NCI-H2227 treated with DMSO at 0.1 percent for 48 hours (cell line): ENCODE results near the gene ATAD3C.

Source experiments
- DNase-seq: peaks from one replicate; lab custom pipeline; 2025; lab: John Stamatoyannopoulos, UW

ATAD3C gene

GRCh38 chr1:1430992-1431844 lies 18.3 kb upstream of the ATAD3C start:
- no peak for DNase-seq

GRCh38 chr1:1431845-1432273 lies 17.6 kb upstream of the ATAD3C start:
- no peak for DNase-seq

- no peak for DNase-seq
Observed at GRCh38 chr1:1432274-1432950, 17.1 kb upstream of the ATAD3C start.

GRCh38 chr1:1432951-1433803 lies 16.3 kb upstream of the ATAD3C start:
- DNase-seq, result no peak

- no peak for DNase-seq
Observed at GRCh38 chr1:1433804-1434130, 15.7 kb upstream of the ATAD3C start.

GRCh38 chr1:1434131-1434823 lies 15.2 kb upstream of the ATAD3C start:
- no peak for DNase-seq

- DNase-seq, result no peak
Observed at GRCh38 chr1:1434824-1435105, 14.7 kb upstream of the ATAD3C start.

- peak; percentile 36 for DNase-seq
Observed at GRCh38 chr1:1435106-1435903, 14.2 kb upstream of the ATAD3C start, which contains the start of gene VWA1. Gene VWA1, plus strand, starts transcription at chr1:1435690. Its CDS starts 59 bp downstream, at chr1:1435749.

- no peak for DNase-seq
Observed at GRCh38 chr1:1435911-1436629, 13.4 kb upstream of the ATAD3C start.

GRCh38 chr1:1436630-1437032 lies 12.9 kb upstream of the ATAD3C start:
- no peak for DNase-seq

GRCh38 chr1:1437033-1437903 lies 12.2 kb upstream of the ATAD3C start:
- no peak for DNase-seq

GRCh38 chr1:1437904-1438376 lies 11.5 kb upstream of the ATAD3C start:
- no peak for DNase-seq

- DNase-seq, result no peak
Observed at GRCh38 chr1:1438531-1439381, 10.7 kb upstream of the ATAD3C start.

GRCh38 chr1:1439546-1440261 lies 9.8 kb upstream of the ATAD3C start:
- no peak for DNase-seq

GRCh38 chr1:1440262-1441001 lies 9.1 kb upstream of the ATAD3C start:
- DNase-seq, result no peak

- no peak for DNase-seq
Observed at GRCh38 chr1:1441002-1441888, 8.2 kb upstream of the ATAD3C start.
